Activated CD4-positive, alpha-beta memory T cell treated with anti-CD3 and anti-CD28 coated beads for 36 hours (primary cell): ENCODE data around the gene CGRRF1. TPM values are rescaled to one million over a fixed set of nuclear protein-coding genes. Genes with fewer than 3 reads are reported as not detected.

ENCODE experiments used
- CTCF ChIA-PET: fragments of 350-600 bp; sonication (Branson Sonifier 250); formaldehyde crosslinking; loops from one replicate; lab custom pipeline; 2021; ENCODE audit warnings: antibody characterized with exemption, inconsistent platforms; lab: Charles Lee
- POLR2A ChIA-PET: fragments of 350-600 bp; sonication (Branson Sonifier 250); formaldehyde crosslinking; loops from one replicate; lab custom pipeline; 2021; ENCODE audit warnings: antibody characterized with exemption; lab: Charles Lee
- DNase-seq: peaks from one replicate; pipeline ENCODE4 v3.0.0-alpha.2; 2020
- H3K27ac Mint-ChIP-seq: one replicate; pipeline ENCODE4 v1.8.0; 2021; ENCODE audit warnings: mixed read lengths
- H3K27me3 Mint-ChIP-seq: one replicate; pipeline ENCODE4 v1.8.0; 2021; ENCODE audit warnings: mixed read lengths
- H3K36me3 Mint-ChIP-seq: one replicate; pipeline ENCODE4 v1.8.0; 2021; ENCODE audit warnings: mixed read lengths
- H3K4me1 Mint-ChIP-seq: one replicate; pipeline ENCODE4 v1.8.0; 2021; ENCODE audit warnings: low read depth, mixed read lengths
- H3K4me3 Mint-ChIP-seq: one replicate; pipeline ENCODE4 v1.8.0; 2021; ENCODE audit warnings: mild to moderate bottlenecking, mixed read lengths
- H3K9me3 Mint-ChIP-seq: one replicate; pipeline ENCODE4 v1.8.0; 2021; ENCODE audit warnings: mixed read lengths
- intact Hi-C: fragments of 100-400 bp; cut with micrococcal nuclease; formaldehyde crosslinking; loops from one replicate; pipeline ENCODE4 v1.15.1; 2023
- total RNA-seq, 2 experiments: library from RNA; stranded (reverse); gene quantifications; one replicate each; pipeline ENCODE4 v1.2.3, GENCODE V29; 2021

The CGRRF1 gene, protein sequence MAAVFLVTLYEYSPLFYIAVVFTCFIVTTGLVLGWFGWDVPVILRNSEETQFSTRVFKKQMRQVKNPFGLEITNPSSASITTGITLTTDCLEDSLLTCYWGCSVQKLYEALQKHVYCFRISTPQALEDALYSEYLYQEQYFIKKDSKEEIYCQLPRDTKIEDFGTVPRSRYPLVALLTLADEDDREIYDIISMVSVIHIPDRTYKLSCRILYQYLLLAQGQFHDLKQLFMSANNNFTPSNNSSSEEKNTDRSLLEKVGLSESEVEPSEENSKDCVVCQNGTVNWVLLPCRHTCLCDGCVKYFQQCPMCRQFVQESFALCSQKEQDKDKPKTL
- total RNA-seq: 10 to 100 TPM; 13.7 to 15.1 TPM

DNA sequence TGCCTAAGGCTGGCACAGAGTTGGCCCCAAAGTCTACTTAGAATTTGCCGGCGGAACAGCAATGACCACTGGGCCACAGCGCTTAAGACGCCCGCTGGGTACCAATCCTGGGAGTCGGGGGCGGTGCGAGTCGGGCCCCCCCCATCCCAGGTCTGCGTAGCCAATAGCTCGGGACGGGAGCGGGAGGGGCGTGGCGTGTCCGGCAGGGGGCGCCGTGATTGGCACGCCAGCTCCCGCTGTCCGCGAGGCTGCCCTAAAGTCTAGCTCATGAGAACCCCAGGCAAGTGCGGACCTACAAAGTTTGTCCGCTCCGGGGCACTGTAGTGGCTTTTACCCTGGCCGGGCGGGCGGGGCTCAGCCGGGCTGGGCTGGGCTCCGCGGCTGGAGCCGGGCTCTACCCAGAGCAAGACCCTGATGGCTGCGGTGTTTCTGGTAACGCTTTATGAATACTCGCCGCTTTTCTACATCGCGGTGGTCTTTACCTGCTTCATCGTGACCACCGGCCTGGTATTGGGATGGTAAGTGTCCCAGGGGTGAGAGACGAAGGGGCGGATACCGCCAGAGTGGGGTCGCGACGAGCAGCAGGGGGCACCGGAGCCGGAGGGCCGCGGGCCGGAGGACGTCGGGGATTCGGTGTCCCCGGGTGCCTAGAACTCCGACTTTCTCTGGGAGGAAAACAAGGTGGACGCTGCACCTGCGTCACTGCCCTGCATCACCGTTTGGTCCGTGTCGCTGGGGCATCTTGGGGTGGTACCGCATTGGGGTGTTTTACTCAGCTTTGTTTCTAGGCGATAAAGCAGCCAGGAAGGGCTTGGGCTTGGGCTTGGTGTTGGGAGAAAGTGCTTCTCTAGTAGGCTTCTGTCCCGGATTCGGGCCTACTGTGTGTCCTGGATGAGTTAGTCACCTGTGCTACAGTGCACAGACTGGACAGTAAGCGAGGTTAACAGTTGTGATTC, at the start of gene CGRRF1:
CGRRF1 (plus strand) TSS at position 361 of the 956 bp plus-strand sequence; CDS start at position 415, 54 bp downstream.
- peak; percentile 99 for DNase-seq
- POLR2A ChIA-PET: interaction anchor here (0.7 to 2.5 kb wide), 3 partner anchors 17 to 61 kb away, joined by 3 to 11 read pairs (median 4); partner anchors contain the start of gene GMFB
- Mint-ChIP-seq H3K4me1 (peaks cover 39% of the 10 kb centered on the region), H3K9me3 (no peaks in the 10 kb centered on the region), H3K36me3 (peaks cover 3% of the 10 kb centered on the region), H3K27ac (peak within 1 kb of the TSS; percentile 76), H3K27me3 (no peaks in the 10 kb centered on the region), H3K4me3 (peak within 1 kb of the TSS; percentile 94)
- CTCF ChIA-PET: interaction anchor here (0.6 to 5.3 kb wide), 14 partner anchors 9 to 541 kb away, joined by 3 to 30 read pairs (median 4); partner anchors contain the start of genes GCH1, GMFB and MAPK1IP1L
- intact Hi-C loops: loop anchor here (1.0 to 5.0 kb wide), 7 partner anchors 22 to 392 kb away; partner anchors contain the start of genes CNIH1, GCH1 and GMFB

DNA sequence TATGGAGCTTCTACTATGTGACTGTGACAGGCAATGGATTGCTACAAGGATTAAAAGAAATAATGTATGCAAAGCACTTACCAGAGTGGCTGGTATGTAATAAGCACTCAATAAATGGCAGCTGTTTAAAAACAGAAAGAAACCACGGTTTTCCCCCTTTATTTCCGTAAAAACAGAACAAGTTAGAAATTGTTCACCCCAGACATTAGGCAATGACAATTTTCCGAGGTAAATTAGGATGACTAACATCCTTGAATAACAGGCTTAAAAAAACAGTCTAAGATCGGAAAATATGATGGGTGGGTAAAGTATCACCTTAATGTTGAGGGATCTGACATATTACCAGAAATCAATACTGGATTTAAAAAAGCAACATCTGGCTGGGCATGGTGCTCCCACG, 47.7 kb upstream of the CGRRF1 start:
- H3K4me3 Mint-ChIP-seq: no peak overlapping the region
- ChIA-PET CTCF (no interaction called here), POLR2A (interaction anchor here (0.7 to 1.2 kb wide), 2 partner anchors 24 to 27 kb away, joined by 3 read pairs; no protein-coding TSS in a partner anchor)
- no peaks in the 10 kb centered on the region for H3K27me3 Mint-ChIP-seq
- H3K36me3 Mint-ChIP-seq: peaks cover 11% of the 10 kb centered on the region
- H3K4me1 Mint-ChIP-seq: peaks cover 12% of the 10 kb centered on the region
- H3K9me3 Mint-ChIP-seq: peaks cover 20% of the 10 kb centered on the region
- peak overlapping the region; percentile 38 for H3K27ac Mint-ChIP-seq
- intact Hi-C loops: no loop called here
- no peak for DNase-seq

DNA sequence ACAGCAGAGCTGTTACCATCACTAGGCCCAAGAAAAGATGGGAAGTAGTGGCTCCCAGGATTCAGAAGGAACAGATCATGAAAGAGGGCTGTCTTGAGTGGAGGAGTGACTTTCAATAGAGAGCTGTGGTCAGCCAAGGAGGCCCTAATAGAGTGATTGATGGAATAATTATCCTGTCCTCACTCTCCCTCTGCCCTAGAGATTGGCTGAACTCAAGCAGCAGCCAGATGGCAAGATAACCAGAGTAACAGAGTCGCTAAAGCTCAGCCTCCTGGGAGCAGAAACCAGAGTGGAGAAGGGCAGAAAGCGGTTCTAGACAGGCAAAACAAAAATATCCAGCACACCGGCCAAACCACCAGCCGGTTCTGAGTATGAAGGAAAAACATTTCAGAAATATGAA, 44.1 kb upstream of the CGRRF1 start:
- Mint-ChIP-seq H3K9me3 (peaks cover 16% of the 10 kb centered on the region), H3K27ac (no peak overlapping the region), H3K4me1 (peaks cover 12% of the 10 kb centered on the region), H3K4me3 (no peak overlapping the region), H3K27me3 (no peaks in the 10 kb centered on the region), H3K36me3 (peaks cover 19% of the 10 kb centered on the region)
- DNase-seq: no peak
- intact Hi-C loops: no loop called here
- ChIA-PET CTCF (no interaction called here), POLR2A (no interaction called here)

DNA sequence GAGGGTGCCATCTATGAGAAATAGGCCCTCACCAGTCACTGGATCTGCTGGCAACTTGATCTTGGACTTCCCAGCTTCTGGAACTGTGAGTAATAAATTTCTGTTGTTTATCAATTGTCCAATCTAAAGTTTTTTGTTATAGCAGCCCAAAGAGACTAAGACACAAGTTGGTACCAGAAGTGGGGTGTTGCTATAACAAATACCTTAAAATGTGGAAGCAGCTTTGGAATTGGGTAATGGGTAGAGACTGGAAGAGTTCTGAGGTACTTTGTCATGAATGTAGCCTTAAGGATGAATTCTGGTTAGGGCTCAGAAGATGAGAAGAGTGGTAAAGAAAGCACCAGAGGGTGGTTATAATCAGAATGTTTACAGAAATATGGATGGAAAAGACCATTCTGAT, 42.4 kb upstream of the CGRRF1 start:
- H3K27ac Mint-ChIP-seq: no peak overlapping the region
- no peak for DNase-seq
- no peak overlapping the region for H3K4me3 Mint-ChIP-seq
- no peaks in the 10 kb centered on the region for H3K27me3 Mint-ChIP-seq
- peaks cover 16% of the 10 kb centered on the region for H3K9me3 Mint-ChIP-seq
- peaks cover 24% of the 10 kb centered on the region for H3K36me3 Mint-ChIP-seq
- ChIA-PET CTCF (no interaction called here), POLR2A (no interaction called here)
- intact Hi-C loops: no loop called here
- H3K4me1 Mint-ChIP-seq: peaks cover 5% of the 10 kb centered on the region

DNA sequence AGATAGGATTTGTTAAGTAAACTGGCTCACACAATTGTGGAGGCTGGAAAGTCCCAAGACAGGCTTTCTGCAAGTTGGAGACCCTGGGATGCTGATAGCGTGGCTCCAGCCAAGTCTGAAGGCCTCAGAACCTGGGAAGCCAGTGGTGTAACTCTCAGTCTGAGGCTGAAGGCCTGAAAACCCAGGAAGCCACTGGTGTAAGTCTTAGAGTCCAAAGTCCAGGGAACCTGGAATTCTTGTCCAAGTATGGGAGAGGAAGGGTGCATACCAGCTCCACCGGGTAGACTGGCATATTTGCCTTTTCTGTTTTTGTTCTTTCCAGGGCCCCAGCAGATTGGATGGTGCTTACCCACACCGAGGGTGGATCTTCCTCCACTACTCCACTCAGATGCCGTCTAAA, 39.0 kb upstream of the CGRRF1 start:
- Mint-ChIP-seq H3K36me3 (peaks cover 29% of the 10 kb centered on the region), H3K9me3 (peaks cover 16% of the 10 kb centered on the region), H3K4me3 (no peak overlapping the region), H3K27me3 (no peaks in the 10 kb centered on the region), H3K4me1 (peaks cover 2% of the 10 kb centered on the region), H3K27ac (no peak overlapping the region)
- intact Hi-C loops: no loop called here
- ChIA-PET POLR2A (no interaction called here), CTCF (no interaction called here)
- no peak for DNase-seq

DNA sequence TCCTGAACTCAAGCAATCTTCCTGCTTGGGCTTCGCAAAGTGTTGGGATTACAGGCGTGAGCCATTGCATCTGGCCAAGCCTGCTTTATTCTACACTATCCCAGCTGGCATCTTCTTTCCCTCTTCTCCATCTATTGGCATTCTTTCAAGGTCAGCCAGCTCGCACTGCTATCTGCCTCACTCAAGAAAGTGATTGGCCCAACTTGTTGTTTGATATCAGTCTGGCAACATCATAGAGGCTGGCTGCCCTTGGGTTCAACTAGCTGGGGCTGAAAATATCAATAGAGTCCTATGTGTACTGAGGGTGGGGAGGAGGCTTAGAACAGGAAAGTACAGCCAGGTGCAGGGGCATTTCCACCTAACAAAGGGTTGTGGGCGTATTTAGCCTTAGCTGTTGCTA, 38.1 kb upstream of the CGRRF1 start:
- H3K27ac Mint-ChIP-seq: no peak overlapping the region

DNA sequence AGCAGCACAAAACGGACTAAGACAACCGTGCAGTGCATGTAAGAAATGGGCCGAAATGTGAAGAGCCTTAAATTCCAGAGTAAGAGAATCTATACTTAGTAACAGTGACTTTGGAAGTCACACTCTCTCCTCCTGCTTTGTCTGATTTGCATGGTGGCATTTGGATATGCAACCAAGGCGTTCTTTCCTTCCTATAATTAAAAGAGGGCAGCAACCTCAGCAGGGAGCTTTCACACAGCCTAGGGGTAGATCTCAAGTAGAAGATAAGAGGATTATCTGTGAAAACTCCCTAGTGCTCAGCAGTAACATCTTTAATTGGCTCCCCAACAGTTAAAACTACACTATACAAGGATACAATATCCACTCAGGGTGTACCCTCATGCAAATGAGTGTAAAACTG, 37.4 kb upstream of the CGRRF1 start:
- Mint-ChIP-seq H3K27me3 (no peaks in the 10 kb centered on the region), H3K27ac (no peak overlapping the region), H3K4me3 (no peak overlapping the region), H3K4me1 (peaks cover 8% of the 10 kb centered on the region), H3K9me3 (peaks cover 10% of the 10 kb centered on the region), H3K36me3 (peaks cover 34% of the 10 kb centered on the region)
- ChIA-PET CTCF (interaction anchor here (0.9 kb wide), 1 partner anchor 124 kb away, joined by 3 read pairs; no protein-coding TSS in a partner anchor), POLR2A (no interaction called here)
- intact Hi-C loops: no loop called here
- DNase-seq: no peak

More for the DNA sequence above, 38.1 kb upstream of the CGRRF1 start:
- Mint-ChIP-seq H3K36me3 (peaks cover 33% of the 10 kb centered on the region), H3K4me3 (no peak overlapping the region), H3K9me3 (peaks cover 16% of the 10 kb centered on the region), H3K4me1 (peaks cover 5% of the 10 kb centered on the region), H3K27me3 (no peaks in the 10 kb centered on the region)
- ChIA-PET CTCF (interaction anchor here (0.9 kb wide), 1 partner anchor 124 kb away, joined by 3 read pairs; no protein-coding TSS in a partner anchor), POLR2A (no interaction called here)
- DNase-seq: no peak
- intact Hi-C loops: no loop called here

DNA sequence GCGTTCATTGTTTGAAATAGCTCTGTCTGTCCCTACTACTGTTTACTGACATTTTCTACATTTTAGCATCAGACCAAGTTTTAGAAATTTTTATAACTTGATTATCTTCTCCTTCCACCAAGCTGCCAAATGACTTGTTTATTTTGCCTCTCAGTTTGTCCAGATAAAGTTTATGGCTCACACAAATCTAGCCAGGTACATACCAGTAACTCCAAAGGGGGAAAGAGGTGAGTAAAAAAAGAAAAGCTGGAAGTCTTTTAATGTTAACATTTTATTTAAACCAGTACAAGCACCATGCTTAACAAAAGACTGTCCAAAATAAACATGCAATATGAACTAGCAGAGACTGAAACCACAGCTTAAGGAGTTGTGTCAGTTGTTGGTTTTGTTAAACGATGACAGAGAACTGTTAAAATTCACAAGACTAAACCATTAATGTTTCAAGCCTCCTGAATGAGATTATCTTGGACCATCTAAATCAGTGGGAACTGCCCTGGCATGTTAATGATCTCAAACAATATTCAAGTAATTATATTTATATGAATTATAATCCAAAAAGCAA, 35.4 kb upstream of the CGRRF1 start:
- CTCF ChIA-PET: interaction anchor here (0.6 kb wide), 1 partner anchor 112 kb away, joined by 3 read pairs; no protein-coding TSS in a partner anchor
- Mint-ChIP-seq H3K27ac (no peak overlapping the region), H3K9me3 (no peaks in the 10 kb centered on the region), H3K4me3 (no peak overlapping the region), H3K27me3 (no peaks in the 10 kb centered on the region), H3K36me3 (peaks cover 31% of the 10 kb centered on the region), H3K4me1 (peaks cover 8% of the 10 kb centered on the region)
- POLR2A ChIA-PET: no interaction called here
- intact Hi-C loops: no loop called here
- no peak for DNase-seq

DNA sequence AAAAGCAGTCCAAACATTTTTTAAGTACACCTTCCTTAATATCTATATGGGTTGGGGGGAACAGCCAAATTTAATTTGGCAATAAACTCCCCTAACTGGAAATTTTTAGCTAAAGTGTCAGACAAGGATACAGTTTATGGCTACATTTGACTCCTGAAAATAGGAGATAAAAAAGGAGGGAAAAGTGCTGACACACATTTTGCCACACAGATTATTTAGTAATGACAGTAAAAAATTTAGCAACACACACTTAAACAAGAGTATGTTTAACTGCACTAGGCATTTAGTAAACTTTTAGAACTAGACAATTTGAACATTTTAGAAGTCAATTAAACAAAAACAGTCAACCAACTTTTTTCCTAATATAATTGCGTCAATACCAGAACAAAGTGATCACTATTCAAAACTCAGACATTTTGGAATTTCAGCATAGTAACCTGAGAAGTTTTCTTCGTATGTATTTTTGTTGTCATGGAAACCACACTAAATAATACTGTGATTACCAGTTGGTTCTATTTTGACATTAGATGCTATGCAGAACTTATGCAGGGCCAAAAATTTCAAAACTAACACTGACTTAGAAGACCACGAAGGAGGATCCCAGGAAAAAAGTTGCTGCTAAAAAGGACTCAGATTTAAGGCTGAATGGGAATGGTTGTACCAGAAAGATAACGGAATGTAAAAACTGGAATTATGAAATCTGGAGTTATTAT, 34.4 kb upstream of the CGRRF1 start:
- H3K4me3 Mint-ChIP-seq: no peak overlapping the region
- ChIA-PET CTCF (no interaction called here), POLR2A (no interaction called here)
- DNase-seq: no peak
- peak overlapping the region; percentile 49 for H3K27ac Mint-ChIP-seq
- no peaks in the 10 kb centered on the region for H3K9me3 Mint-ChIP-seq
- peaks cover 8% of the 10 kb centered on the region for H3K4me1 Mint-ChIP-seq
- no peaks in the 10 kb centered on the region for H3K27me3 Mint-ChIP-seq
- intact Hi-C loops: no loop called here
- peaks cover 34% of the 10 kb centered on the region for H3K36me3 Mint-ChIP-seq

DNA sequence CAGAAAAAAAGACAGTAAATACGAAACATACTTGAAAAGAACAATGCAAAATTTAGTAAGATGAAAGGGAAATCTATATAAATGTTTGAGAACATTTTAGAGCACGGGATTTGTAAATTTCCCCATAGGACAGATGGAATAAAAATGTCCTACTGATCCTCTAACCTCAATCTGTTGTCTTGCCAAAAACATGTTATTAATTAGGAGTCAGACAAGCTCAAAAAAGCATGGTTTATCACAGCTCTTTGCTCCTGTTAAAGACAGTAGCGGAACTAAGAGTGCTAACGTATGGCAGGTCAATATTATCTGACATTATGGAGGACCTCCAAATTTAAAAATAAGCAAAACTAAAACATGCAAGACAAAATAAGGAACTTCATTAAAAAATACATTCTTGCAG, 33.8 kb upstream of the CGRRF1 start:
- Mint-ChIP-seq H3K27me3 (no peaks in the 10 kb centered on the region), H3K27ac (peak overlapping the region; percentile 49)

DNA sequence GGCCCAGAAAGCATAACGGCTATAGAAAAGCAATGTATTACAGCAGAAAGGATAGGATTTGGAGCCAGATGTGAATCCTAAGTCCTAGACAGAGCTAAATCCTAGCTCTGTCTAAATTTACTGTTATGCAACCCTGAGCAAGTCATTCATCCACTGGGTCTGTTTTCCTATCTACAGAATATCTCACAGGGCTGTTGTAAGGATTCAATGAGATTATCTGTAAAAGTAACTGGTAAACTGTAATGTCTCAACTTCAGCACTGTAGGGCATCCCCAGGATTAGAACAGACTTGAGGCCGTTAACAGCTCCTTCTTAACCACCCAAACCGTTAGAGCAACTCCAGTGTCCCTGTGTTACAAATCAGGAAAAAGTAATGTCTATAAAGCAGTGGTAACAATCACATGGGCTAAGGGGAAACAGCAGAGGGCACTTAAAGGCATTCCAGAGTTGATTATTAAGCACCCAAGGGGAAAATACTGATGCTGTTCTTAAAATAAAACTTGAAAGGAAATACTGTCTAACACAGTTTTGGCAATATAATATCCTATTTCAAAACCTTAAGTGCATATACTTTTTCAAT, 31.0 kb upstream of the CGRRF1 start:
- peaks cover 26% of the 10 kb centered on the region for H3K4me1 Mint-ChIP-seq
- intact Hi-C loops: no loop called here

More for the DNA sequence above, 33.8 kb upstream of the CGRRF1 start:
- Mint-ChIP-seq H3K9me3 (no peaks in the 10 kb centered on the region), H3K4me1 (peaks cover 8% of the 10 kb centered on the region), H3K4me3 (no peak overlapping the region), H3K36me3 (peaks cover 34% of the 10 kb centered on the region)
- CTCF ChIA-PET: no interaction called here
- POLR2A ChIA-PET: no interaction called here
- intact Hi-C loops: no loop called here
- no peak for DNase-seq

More for the DNA sequence above, 31.0 kb upstream of the CGRRF1 start:
- Mint-ChIP-seq H3K27me3 (no peaks in the 10 kb centered on the region), H3K27ac (no peak overlapping the region), H3K4me3 (no peak overlapping the region), H3K36me3 (peaks cover 43% of the 10 kb centered on the region), H3K9me3 (no peaks in the 10 kb centered on the region)
- DNase-seq: no peak
- POLR2A ChIA-PET: no interaction called here
- CTCF ChIA-PET: no interaction called here
